ENCODE results near the gene ATP11B.

ATP11B gene

GRCh38 chr3:182970811-182971418 lies 177.6 kb downstream of the ATP11B start:
- TF ChIP-seq CEBPB (IDR thresholded peaks at IDR 0.05) (no peak), RAD21 (IDR thresholded peaks at IDR 0.05; ENCODE audit: low read depth) (no peak)
